ELF-1 (cell line): ENCODE measurements around the gene HSD11B2.

Source experiments
- DNase-seq: peaks from one replicate; pipeline ENCODE4 v3.0.0-alpha.2; 2016; ENCODE audit warnings: low read depth, low spot score

The HSD11B2 gene

DNA sequence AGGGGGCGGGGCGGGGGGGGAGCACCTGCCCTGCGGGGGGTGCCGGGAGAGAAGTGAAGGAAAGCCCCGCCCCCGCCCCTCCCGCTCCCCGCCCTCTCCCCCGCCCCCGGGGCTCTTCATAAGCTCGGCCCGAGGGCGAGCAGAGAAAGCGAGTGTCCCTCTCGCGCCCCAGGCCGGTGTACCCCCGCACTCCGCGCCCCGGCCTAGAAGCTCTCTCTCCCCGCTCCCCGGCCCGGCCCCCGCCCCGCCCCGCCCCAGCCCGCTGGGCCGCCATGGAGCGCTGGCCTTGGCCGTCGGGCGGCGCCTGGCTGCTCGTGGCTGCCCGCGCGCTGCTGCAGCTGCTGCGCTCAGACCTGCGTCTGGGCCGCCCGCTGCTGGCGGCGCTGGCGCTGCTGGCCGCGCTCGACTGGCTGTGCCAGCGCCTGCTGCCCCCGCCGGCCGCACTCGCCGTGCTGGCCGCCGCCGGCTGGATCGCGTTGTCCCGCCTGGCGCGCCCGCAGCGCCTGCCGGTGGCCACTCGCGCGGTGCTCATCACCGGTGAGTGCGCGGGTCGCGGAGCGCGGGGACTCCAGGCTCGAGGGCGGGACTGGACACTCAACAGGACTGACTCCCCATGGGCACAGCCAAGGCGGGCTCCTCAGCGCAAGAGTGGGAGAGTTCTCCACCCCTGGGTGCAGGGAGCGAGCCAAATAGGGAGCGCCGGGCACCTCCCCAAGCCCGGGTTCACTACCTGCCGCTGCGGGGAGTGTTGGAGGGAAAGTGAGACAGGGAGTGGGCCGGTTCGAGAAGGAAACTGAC, at the start of gene HSD11B2:
HSD11B2 (plus strand) TSS at position 145 of the 798 bp plus-strand sequence; CDS start at position 273, 128 bp downstream.
- DNase-seq = peak; percentile 29

DNA sequence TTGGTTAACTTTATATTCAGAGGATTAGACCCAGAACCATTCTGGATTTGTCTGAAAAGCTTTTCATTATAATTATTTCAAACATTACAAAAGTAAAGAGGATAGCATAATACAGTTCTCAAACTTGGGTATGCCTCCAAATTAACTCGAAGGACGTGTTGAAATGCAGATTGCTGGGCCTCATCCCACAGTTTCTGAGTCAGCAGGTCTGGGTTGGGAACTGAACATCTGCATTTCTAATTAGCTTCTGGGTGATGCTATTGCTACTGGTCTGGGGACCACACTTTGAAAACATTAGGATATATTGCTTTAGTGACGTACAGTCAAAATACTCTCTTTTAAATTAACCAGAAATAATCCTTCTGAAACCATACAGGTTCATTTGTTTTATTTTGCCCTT, 47.6 kb upstream of the HSD11B2 start:
- no peak for DNase-seq

DNA sequence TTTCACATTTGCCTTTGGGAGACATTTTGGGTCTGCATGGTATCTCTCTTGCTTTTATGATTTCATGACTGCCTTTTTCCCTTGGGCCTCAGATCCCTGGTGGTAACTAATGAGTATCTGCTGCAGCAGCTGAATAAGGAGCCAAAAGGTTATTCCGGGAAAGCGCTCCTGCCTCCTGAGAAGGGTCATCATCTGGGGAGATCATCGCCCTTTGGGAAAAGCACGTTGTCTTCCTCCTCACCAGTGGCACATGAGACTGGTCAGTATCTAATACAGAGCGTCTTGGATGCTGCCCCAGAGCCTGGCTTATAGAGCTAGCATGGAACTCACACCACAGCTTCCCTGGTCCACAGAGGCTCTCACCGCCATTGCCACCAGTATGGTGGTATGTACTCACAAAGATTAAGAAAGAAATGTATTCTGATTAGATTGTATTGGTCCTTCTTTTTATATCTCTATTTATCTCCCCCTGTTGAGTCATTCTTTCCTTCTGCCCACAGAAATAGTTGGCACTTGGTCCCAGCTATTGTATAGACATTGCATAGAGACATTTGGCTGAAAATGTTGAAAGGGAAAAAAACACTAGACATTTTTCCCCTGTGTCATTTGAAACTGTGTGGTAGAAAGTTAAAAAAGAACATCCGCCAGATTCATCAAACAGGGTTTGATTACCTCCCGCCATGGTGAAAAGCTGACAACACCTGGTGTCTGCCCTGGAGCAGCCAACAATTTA, 46.0 kb upstream of the HSD11B2 start:
- no peak for DNase-seq

DNA sequence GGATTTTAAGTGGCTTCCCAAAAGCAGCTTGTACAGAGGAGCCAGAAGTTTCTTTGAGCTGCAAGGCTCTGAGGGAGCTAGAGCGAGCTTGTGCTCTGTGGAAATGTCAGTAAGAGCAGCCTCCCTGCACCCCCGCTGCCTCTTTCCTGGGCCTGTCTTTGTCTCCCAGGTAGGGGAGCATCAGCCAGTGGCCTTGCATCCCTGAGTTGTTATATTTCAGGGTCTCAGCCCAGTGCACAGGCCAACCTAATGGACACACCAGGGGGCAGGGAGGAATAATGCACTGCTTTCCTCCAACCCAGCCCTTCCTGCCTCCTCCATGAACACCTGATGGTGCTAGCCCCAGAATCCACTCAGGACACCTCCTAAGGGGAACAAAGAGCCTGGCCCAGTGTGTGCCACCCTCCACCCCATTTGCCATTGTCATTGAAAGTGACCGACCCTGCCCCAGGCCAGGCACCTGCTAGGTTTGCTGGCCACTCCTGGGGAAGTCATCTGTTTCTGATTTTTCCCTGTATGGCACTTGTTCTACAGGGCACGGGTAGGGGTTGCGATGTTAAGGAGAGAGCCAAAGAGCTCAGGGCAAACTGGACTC, 44.0 kb upstream of the HSD11B2 start:
- DNase-seq = no peak

DNA sequence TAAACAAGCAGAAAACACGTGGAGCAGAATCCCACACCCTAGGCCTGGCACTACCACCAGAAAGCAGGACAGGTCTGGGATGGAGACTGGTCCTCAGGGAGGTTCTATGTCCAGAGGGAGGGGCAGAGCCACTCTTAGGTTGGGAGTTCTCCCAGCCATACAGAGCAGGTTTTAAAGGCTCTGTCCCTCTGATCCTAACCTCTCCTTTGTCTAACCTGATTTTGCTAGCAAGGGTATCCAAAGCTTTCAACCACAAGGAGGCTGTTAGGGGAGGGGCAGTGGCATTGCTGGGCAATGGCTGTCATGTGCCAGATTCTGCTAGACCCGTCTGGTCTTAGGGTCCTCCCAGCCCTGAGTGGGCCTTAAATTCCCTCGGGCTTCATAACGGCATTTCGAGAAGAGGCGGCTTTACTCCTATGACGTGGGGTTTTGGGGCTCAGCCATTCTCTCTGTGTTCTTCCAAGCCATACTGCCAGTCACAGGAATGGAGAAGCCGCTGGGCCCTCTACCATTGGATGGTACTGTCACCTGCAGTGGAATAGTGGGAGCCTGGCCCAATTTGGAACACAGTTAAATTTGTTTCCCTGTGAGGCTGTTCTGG, 43.3 kb upstream of the HSD11B2 start:
- no peak for DNase-seq

DNA sequence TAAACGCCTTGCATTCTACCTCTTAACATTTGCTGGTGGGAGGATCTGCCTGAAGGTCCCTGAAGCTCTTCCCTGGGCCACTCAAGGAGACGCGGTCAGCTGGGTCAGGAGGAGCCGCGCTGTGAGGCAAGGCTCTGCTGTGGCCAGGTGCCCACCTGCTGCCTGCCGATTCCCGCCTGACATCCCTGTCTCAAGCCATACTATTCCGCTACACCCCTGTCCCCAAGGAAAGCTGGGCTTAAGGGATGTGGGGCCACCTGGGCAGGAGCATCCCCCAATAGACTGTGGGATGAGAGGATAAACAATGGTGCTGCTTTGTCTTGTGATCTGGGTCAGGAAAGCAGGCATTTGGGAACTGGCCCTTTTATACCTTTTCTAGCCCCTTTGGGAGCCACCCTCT, 42.7 kb upstream of the HSD11B2 start:
- DNase-seq = no peak

DNA sequence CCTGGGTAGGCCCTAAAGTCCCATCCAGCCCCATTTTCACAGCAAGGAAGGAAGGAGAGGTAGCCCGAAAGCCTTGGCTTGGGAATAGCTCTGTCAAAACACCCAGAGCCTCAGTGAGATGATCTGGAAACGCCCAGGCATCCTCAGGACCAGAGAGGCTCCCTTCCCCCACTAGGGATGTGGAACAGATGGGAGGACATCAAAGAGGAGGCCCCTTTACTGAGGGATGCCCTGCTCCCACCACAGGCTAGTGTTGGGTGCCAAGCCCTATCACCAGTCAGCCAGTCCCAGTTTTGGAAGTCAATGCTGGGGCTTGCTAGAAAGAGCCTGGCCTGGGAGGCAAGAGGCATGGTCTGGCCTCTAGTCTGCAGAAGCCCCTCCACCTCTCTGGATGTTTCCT, 42.3 kb upstream of the HSD11B2 start:
- DNase-seq = no peak

DNA sequence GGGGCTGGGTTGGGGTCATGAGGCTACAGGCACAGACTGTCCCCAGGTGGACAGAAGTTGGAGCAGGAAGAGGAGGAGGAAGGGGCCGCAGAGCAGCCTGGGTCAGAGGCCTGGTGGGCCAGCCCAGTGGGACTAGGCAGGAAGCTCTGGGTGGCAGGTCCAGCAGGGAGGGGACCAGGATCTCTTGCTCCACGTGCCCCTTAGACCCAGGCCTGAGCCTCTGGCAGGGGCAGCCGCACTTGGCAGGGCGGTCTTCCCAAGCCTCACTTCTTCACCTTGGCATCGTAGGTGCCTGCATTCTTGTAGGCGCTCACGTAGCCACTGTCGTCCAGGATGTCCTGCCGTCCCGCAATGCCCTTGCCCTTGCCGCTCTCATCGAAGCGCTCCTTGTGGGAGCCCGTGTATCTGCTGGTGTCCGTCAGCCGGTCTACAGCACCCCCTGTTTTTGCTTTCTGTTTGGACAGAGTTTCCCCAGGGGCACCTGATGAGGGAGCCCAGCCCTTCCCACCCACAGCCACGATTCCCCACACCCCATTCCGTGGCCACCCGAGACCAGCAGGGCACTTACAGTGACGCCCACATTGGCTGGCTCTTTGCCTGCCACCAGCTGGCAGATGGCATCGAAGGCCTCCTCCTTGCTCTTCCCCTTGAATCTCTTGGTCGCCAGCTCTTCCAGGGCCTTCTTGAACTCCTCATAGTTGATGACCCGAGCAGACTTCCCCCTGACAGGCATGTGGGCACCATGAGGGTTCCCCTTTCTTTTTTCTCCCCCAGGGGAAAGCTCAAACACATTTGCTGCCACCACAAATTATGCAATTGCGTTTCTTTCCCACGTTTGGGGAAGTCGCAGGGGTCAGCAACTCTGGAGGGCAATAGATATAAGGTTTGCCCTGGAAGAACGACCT, 40.8 kb upstream of the HSD11B2 start:
- no peak for DNase-seq

DNA sequence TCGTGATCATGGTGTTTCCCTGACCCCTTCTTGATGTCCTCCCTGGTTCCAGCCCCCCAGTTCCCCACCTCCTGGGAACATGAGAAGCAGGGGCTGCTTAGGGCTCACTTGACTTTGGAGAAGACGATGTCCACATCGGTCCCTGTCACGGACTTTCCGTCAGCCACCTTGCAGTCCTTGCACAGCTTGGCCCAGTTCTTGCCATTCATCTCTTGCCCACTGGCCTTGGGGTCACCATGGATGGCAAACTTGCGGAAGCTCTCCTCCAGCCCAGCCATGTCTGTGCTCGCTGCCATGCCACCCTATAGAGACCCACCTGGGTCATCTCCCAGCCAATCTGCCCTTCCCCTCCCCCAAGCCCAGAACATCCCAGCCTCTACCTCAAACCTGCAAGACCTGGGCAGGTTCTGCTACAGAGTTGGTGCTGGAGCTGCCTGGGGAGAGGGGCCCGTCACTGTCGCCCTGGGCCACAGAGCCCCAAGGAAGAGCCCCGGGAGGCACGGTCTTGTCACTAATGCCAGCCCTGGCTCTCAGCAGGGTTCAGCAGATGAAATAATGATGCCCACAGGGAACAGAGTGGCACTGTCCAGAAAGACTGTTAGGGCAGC, 40.0 kb upstream of the HSD11B2 start:
- no peak for DNase-seq

DNA sequence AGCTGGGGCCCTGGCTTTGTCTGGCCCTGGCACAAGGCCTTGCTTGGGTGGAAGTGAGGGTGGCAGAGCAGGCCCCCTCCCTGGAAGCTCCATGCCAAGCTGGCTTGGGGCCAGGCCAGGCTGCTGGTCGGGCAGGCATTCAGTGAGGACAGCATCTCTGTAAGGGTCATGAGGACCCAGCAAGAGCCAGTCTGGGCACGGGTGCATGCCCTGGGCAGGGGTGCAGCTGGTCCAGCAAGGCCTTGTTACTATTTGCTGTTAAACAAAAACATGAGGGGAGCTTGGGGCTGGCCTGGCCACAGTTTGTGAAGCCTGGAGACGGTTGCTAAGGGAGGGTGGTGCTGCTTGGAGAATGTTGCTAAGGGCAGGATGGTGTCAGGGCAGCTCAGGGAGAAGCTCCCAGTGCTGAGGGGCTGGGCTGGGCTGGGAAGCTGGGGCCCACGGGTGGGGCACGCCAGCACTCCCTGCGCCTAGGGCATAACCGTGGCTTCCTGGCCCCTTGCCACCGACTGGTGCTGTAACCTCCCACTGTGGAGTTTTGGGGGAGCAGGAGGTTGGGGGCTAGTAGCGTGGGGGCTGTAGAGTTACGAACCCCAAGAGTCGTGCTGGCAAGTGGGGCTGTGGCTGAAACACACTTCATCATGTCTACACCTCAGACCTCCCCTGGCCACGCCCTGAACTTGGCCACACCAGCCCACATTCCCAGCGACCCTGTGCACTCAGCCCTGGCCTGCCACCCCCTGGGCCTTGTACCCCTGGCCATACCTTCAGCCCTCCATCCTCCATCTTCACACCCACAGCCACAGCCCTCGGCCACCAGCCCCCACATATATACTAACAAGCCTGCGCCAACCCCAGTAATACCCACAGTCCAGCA, 39.3 kb upstream of the HSD11B2 start:
- DNase-seq = no peak

DNA sequence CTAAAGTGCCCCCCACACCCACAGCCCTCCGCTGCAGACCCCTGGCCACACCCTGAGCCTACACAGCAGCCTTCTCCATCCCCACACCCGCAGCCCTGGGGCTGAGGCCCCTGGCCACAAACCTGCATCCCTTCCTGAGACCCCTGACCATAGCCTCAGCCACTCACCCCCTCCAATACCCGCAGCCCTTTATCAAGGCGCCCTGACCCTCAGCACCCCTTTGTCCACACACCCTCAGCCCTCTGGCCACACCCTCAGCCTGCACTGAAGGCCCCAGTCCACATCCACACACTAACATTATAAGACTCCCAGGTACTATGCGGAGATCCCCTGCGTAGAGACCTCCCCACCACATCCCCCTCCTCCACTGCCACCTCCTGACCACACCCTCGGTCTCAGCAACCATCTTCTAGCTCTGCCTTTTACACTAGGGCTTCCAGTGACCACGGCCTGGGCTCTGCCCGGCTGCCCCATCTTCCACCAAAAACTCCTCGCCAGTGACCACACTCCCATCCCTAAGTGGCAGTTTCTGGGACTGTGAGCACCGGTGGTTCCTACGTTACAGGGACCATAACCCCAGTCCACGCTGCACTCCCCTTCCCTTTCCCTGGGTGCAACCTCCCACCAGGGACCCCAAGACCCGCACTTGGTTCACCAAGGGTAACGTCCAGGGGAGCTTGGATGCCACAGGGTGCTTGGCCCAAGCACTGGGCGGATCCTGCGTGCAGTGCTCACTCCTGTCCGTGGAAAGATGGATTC, 38.4 kb upstream of the HSD11B2 start:
- no peak for DNase-seq

DNA sequence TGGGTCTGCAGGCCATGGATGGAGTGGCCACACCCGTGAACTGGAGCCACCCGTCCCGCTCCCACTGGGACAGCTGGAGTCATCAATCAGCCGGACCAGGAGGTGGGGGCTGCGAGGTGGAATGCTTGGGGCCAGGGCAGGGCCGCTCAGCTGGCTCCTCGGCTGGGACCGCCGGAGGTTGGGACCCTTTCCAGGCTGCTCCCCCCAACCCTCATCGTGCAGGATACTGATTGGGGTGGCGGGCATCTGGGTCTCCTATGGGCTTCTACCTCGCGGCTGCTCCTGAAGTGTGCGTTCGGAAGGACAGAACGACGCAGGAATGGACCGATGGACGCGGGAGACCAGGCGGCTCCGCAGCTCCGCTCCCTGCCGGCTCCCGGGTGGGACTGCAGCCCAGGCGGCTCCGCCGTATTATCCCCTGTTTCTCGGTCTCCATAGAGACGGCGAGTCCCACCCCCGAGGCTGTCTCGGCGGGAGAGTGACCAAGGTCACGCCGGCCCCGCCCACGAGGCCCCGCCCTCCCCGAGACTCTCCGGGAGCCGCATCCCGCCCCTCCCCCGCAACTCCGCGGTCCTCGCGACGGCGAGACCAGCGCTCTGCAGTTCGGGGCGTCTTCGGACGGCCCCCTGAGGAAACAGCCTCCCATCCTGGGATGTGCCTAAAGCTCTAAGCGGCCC, 37.7 kb upstream of the HSD11B2 start, which contains the start of gene TPPP3:
TPPP3 (minus strand) TSS at position 388 of the 677 bp plus-strand sequence. CDS start 2,387 bp downstream, outside the sequence.
- DNase-seq = peak; percentile 82

DNA sequence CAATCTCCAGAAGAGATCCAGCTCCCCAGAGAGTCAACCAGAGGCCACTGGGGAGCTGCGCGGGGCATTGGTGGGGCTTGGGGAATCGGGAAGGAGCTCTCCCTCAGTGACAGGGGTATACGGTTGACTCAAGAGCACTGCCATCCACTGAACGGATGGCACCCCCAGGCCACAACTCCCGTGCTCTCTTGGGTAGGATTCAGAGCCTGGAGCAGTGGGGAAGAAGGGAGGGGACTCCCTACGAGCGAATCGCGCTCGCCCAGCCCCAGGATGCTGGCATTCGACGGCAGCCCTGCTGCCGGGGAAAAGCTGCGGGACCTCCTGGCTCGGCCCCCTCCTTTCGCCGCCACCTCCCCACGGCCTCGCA, 37.1 kb upstream of the HSD11B2 start:
- peak; percentile 41 for DNase-seq

DNA sequence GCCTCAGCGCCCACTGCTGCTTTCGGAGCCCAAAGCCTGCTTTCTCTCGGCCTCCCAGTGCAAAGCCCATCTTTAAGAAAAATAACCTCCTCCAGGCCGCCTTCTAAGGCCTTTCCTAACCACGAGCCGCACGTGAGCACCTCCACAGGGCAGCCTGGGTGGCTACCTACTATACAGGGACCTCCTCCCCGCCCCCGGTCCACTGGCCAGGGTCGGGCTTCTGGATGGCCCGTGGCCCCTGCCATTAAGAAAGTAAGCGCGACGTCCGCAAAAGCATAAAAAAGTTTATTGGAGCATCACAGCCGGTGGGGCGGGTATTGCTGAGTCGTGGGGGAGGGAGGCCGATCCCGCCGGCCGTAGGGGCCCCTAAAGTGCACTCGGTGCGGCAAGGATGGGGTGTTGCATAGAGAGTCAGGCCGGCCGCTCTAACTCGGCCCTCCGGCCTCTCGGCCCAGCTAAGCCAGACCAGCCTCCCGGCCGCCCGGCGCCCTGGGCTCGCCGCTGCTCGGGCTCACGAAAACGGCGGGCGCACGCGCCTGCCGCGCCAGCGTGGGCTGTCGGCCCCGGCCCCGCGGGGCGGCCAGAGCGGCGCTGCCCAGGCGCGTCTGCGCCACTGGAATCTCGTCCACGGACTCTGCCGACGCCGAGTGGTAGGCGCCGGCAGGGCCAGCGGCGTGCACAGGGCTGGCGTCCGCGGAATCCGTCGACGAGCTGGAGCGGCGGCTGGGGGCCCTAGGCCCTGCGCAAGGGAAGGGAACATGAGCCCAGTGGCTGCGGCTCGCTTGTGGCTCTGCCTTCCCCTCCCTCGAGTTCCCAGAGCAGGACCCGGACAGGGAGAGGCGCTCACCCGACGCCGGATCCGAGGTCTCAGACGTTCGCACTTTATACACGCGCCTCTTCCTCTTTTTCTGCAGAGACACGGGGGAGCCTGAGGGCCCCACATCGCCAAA, 36.5 kb upstream of the HSD11B2 start:
- peak; percentile 52 for DNase-seq

DNA sequence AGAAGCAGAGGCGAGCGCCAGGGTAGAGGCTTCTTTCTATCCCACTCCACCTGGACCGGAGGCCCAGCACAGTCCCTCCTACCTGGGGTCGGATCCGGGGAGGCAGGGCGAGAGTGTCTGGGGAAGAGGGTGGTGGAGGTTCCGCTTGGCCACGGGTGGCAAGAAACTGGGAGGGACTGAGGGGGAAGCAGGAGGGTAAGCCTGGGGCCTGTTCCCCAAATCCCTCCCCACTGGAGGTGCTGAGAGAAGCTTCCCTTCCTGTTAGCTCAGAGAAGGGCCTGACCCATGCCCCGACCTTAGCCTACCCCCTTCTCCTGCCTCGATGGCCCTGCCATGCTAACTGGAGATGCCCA, 35.8 kb upstream of the HSD11B2 start:
- no peak for DNase-seq

DNA sequence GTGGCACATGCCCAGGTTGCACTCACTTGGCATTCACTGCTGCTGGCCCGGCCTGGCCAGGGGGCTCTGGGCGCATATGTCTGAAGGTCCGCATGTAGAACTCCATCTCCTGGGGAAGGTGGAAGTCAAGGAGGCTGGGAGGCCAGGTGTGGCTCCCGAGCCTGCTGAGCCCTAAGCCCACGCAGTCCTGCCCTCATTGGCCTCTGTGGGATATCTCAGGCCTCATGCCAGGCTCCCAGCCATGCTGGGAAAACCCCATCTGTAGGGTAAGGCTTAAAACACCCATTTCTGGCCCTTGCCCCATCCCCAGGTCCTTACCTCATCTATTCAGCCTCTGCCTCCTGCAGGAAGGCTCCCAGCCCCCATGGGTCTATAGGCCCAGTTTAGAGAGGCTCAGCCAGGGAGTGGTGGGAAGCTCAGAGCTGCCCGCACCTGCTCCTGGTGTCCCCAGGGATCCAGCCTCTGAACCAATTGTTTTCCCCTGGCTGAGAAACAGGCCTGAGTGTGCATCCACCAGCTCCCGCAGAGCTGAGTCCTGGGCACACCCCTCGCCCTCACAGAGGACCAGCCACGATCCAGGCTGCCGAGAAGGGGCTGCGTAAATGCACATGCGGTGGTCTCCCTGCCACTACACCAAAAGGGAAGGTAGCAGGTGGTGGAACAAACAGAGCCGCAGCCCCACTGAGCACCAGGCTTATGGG, 35.3 kb upstream of the HSD11B2 start:
- no peak for DNase-seq
